ENCODE results near the gene NUP210L. TPM values are rescaled to one million over a fixed set of nuclear protein-coding genes. Genes with fewer than 3 reads are reported as not detected.

NUP210L gene
- total and polyA plus RNA-seq, 2 donors (not counting 3 experiments of a cell fraction or from before 2014, with no cell fraction given) = 0.01 to 0.07 TPM

DNA sequence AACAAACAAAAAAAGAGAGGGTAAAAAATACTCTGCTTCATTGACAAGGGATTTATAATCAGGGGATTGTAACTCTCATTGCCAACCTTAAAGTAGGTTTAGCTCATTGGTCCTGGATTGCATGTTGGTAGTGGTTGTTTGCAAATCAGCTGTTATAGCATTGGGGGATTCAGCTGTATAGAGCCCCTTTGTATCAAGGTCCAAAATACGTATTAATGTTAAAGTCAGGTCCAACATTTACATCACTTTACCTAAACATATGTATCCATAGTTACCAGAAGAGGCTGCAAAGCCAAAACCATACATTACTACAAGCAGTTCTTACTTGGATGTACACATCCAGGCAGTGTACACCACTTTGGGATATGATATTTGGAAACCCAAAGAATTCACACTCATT is 134.9 kb downstream of the NUP210L start:
- no peaks in the 10 kb centered on the region for H3K79me2 ChIP-seq (ENCODE audit: control insufficient read depth, insufficient read depth, low read length)
- H3K36me3 ChIP-seq (ENCODE audit: control insufficient read depth in 2 of 2, extremely low read depth in 1 of 2, insufficient read depth in 2 of 2, low read length in 2 of 2) = no peaks in the 10 kb centered on the region
- no peak overlapping the region for H3K9ac ChIP-seq (replicated peaks; ENCODE audit: extremely low read depth, insufficient read depth, low read length)
- H3K4me2 ChIP-seq (ENCODE audit: insufficient read depth, low read length) = no peak overlapping the region
- TF ChIP-seq JUN (IDR thresholded peaks at IDR 0.05; ENCODE audit: borderline replicate concordance, insufficient read depth, insufficient read length, low read depth) (no peak), POLR2AphosphoS5 (IDR thresholded peaks at IDR 0.05; ENCODE audit: insufficient read depth, low read depth, low read length) (no peak), EZH2 (IDR thresholded peaks at IDR 0.05; ENCODE audit: borderline replicate concordance, low read depth, low read length, severe bottlenecking) (no peak), MYC (IDR thresholded peaks at IDR 0.05; ENCODE audit: low read depth, low read length) (no peak), POLR2A (IDR thresholded peaks at IDR 0.05; ENCODE audit: low read depth, low read length) (no peak), MAX (IDR thresholded peaks at IDR 0.05; ENCODE audit: insufficient read depth, insufficient read length) (no peak), FOS (IDR thresholded peaks at IDR 0.05; ENCODE audit: borderline replicate concordance, insufficient read depth, low read length) (no peak), GATA2 (IDR thresholded peaks at IDR 0.05; ENCODE audit: insufficient read depth, insufficient read length, low read depth, low read length) (no peak)
- TF ChIP-seq, protein P1, sequence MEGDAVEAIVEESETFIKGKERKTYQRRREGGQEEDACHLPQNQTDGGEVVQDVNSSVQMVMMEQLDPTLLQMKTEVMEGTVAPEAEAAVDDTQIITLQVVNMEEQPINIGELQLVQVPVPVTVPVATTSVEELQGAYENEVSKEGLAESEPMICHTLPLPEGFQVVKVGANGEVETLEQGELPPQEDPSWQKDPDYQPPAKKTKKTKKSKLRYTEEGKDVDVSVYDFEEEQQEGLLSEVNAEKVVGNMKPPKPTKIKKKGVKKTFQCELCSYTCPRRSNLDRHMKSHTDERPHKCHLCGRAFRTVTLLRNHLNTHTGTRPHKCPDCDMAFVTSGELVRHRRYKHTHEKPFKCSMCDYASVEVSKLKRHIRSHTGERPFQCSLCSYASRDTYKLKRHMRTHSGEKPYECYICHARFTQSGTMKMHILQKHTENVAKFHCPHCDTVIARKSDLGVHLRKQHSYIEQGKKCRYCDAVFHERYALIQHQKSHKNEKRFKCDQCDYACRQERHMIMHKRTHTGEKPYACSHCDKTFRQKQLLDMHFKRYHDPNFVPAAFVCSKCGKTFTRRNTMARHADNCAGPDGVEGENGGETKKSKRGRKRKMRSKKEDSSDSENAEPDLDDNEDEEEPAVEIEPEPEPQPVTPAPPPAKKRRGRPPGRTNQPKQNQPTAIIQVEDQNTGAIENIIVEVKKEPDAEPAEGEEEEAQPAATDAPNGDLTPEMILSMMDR (IDR thresholded peaks at IDR 0.05; ENCODE audit: extremely low read depth in 1 of 2, insufficient read depth in 1 of 2, low read depth in 1 of 2, low read length in 2 of 2) = no peak
- FAIRE-seq (no peak), DNase-seq (ENCODE audit: low read depth, low spot score) (no peak)
- no peaks in the 10 kb centered on the region for H3K9me3 ChIP-seq (replicated peaks; ENCODE audit: control insufficient read depth, insufficient read depth, low read length)
- no TSS peak for BruUV-seq (replicated peaks)
- no peak overlapping the region for H3K4me3 ChIP-seq (replicated peaks in 1 of 3; ENCODE audit: insufficient read depth in 1 of 3, low read depth in 1 of 3, low read length in 3 of 3)
- intact Hi-C loops (cut with micrococcal nuclease) = loop anchor here (10.0 kb wide), 1 partner anchor 95 kb away; no protein-coding TSS in a partner anchor
- POLR2A ChIA-PET = no interaction called here
- no peaks in the 10 kb centered on the region for H3K4me1 ChIP-seq (ENCODE audit: control insufficient read depth, extremely low read depth, insufficient read depth, low read length)
- H3K27me3 ChIP-seq (ENCODE audit: control insufficient read depth in 2 of 2, insufficient read depth in 2 of 2, low read length in 2 of 2) = no peaks in the 10 kb centered on the region
- CTCF ChIA-PET = interaction anchor here (1.2 to 1.6 kb wide), 2 partner anchors 8 to 10 kb away, joined by 3 read pairs; no protein-coding TSS in a partner anchor
- no peaks in the 10 kb centered on the region for H3K9me1 ChIP-seq (replicated peaks; ENCODE audit: control insufficient read depth, extremely low read depth, insufficient read depth, low read length)
- dilution Hi-C loops (cut with MboI; ENCODE audit: extremely low pct_ligation_motif_present, low sequenced_read_pairs) = no loop called here
- no peaks in the 10 kb centered on the region for H4K20me1 ChIP-seq (replicated peaks; ENCODE audit: control insufficient read depth, extremely low read depth, insufficient read depth, low read length)
- H2AFZ ChIP-seq (ENCODE audit: low read depth, low read length) = no peak overlapping the region
- no peak overlapping the region for H3K27ac ChIP-seq (ENCODE audit: insufficient read depth, low read depth, low read length)

All from endothelial cell of umbilical vein (primary cell).